NCI-H526 (cell line): ENCODE measurements around the gene RASD1.

ENCODE experiments used
- DNase-seq, 2 experiments: peaks; one replicate each; lab custom pipeline; 2025; lab: John Stamatoyannopoulos, UW

Gene RASD1

GRCh38 chr17:17510456-17511292, 14.5 kb upstream of the RASD1 start:
- no peak for DNase-seq

- no peak for DNase-seq
Observed at GRCh38 chr17:17509601-17510425, 13.6 kb upstream of the RASD1 start.

GRCh38 chr17:17508646-17509591, 12.7 kb upstream of the RASD1 start:
- no peak for DNase-seq

- DNase-seq: no peak
Observed at GRCh38 chr17:17508019-17508535, 11.9 kb upstream of the RASD1 start.

- no peak for DNase-seq
Observed at GRCh38 chr17:17507465-17508011, 11.3 kb upstream of the RASD1 start.

- DNase-seq: no peak
Observed at GRCh38 chr17:17506893-17507464, 10.8 kb upstream of the RASD1 start.

- DNase-seq: no peak
Observed at GRCh38 chr17:17506181-17506741, 10.1 kb upstream of the RASD1 start.

- no peak for DNase-seq
Observed at GRCh38 chr17:17505610-17506171, 9.5 kb upstream of the RASD1 start.

GRCh38 chr17:17505151-17505550, 9.0 kb upstream of the RASD1 start:
- DNase-seq: no peak

- DNase-seq: no peak
Observed at GRCh38 chr17:17504341-17505140, 8.3 kb upstream of the RASD1 start.

- DNase-seq: no peak
Observed at GRCh38 chr17:17503566-17504130, 7.5 kb upstream of the RASD1 start.

- DNase-seq: no peak
Observed at GRCh38 chr17:17502741-17503565, 6.8 kb upstream of the RASD1 start.

- no peak for DNase-seq
Observed at GRCh38 chr17:17500999-17501605, 4.9 kb upstream of the RASD1 start.

- no peak for DNase-seq
Observed at GRCh38 chr17:17499402-17500145, 3.4 kb upstream of the RASD1 start.

- DNase-seq: no peak
Observed at GRCh38 chr17:17498606-17499301, 2.6 kb upstream of the RASD1 start.

- DNase-seq: no peak
Observed at GRCh38 chr17:17497845-17498520, 1.8 kb upstream of the RASD1 start.
